OCI-LY7 (cell line): ENCODE results near the gene TBC1D5. TPM values are rescaled to one million over a fixed set of nuclear protein-coding genes. Genes with fewer than 3 reads are reported as not detected.
"Not testable (repeated sequence)": the region's sequence is repeated elsewhere in the genome, so short reads cannot be mapped to it uniquely, and the experiment has no call there.

Source experiments
- BruUV-seq: library from RNA; stranded (reverse); fragments of 400-500 nt; replicated peaks from 2 replicates; lab custom pipeline; 2021; lab: Mats Ljungman, UMichigan
- CTCF ChIA-PET: fragments of 300-600 bp; sonication (Branson Sonifier 250); formaldehyde crosslinking; loops from one replicate; lab custom pipeline; 2022; ENCODE audit warnings: antibody characterized with exemption; ENCODE audit not compliant: unreplicated experiment; lab: Charles Lee
- POLR2A ChIA-PET: fragments of 300-600 bp; sonication (Branson Sonifier 250); formaldehyde crosslinking; loops from one replicate; lab custom pipeline; 2022; ENCODE audit warnings: antibody characterized with exemption; lab: Charles Lee
- DNase-seq: peaks from one replicate; pipeline ENCODE4 v3.0.0-alpha.2; 2015; ENCODE audit warnings: low spot score
- H2AFZ ChIP-seq: fragments of 200-600 bp; sonication (generic), shearing (Covaris generic); 2 replicates; pipeline ENCODE4 v1.6.1; 2014; ENCODE audit warnings: mild to moderate bottlenecking, antibody characterized with exemption, low read length, moderate library complexity
- H3K27ac ChIP-seq: fragments of 200-600 bp; sonication (generic); 2 replicates; pipeline ENCODE4 v1.5.1; 2014; ENCODE audit warnings: mixed run types, low read depth, mild to moderate bottlenecking, moderate library complexity, low read length, inconsistent platforms; ENCODE audit not compliant: poor library complexity, severe bottlenecking
- H3K36me3 ChIP-seq: fragments of 200-600 bp; sonication (generic); 2 replicates; pipeline ENCODE4 v1.6.1; 2014; ENCODE audit warnings: mild to moderate bottlenecking, antibody characterized with exemption, low read length, moderate library complexity, mixed read lengths; ENCODE audit not compliant: insufficient read depth
- H3K4me1 ChIP-seq: fragments of 200-600 bp; sonication (generic); 2 replicates; pipeline ENCODE4 v1.5.1; 2014; ENCODE audit warnings: mild to moderate bottlenecking, low read length; ENCODE audit not compliant: insufficient read depth, poor library complexity, severe bottlenecking
- H3K4me2 ChIP-seq: fragments of 200-600 bp; sonication (generic); 2 replicates; pipeline ENCODE4 v1.6.1; 2014; ENCODE audit warnings: mild to moderate bottlenecking, low read length
- H3K4me3 ChIP-seq: fragments of 200-600 bp; sonication (generic); 2 replicates; pipeline ENCODE4 v1.5.1; 2014; ENCODE audit warnings: mild to moderate bottlenecking, low read depth, low read length; ENCODE audit not compliant: poor library complexity, severe bottlenecking
- H3K79me2 ChIP-seq: fragments of 200-600 bp; sonication (generic); 2 replicates; pipeline ENCODE4 v1.6.1; 2016; ENCODE audit warnings: low read depth, mild to moderate bottlenecking, low read length, moderate library complexity, mixed read lengths; ENCODE audit not compliant: insufficient read depth
- H3K9me2 ChIP-seq: fragments of 200-600 bp; sonication (generic); 2 replicates; pipeline ENCODE4 v1.6.1; 2016; ENCODE audit warnings: mild to moderate bottlenecking, low read length, mixed read lengths; ENCODE audit not compliant: insufficient read depth
- H3K9me3 ChIP-seq: fragments of 200-600 bp; sonication (generic); 2 replicates; pipeline ENCODE4 v1.6.1; 2014; ENCODE audit warnings: mild to moderate bottlenecking, mixed run types, low read length, mixed read lengths
- H4K20me1 ChIP-seq: fragments of 200-600 bp; sonication (generic); 2 replicates; pipeline ENCODE4 v1.6.1; 2014; ENCODE audit warnings: mild to moderate bottlenecking, antibody characterized with exemption, low read length, moderate library complexity, mixed read lengths; ENCODE audit not compliant: insufficient read depth
- EZH2phosphoT487 ChIP-seq: fragments of 200-600 bp; sonication (generic); IDR thresholded peaks from 2 replicates; pipeline ENCODE4 v1.6.1; 2018; ENCODE audit warnings: low read depth, borderline replicate concordance, mild to moderate bottlenecking, mixed run types, antibody characterized with exemption, low read length, moderate library complexity, mixed read lengths
- intact Hi-C: fragments of 100-400 bp; cut with micrococcal nuclease; formaldehyde crosslinking; loops from one replicate; pipeline ENCODE4 v1.10.0; 2022; ENCODE audit not compliant: unreplicated experiment
- total RNA-seq, 2 experiments: library from RNA; depleted of rRNA in 1 of 2; stranded (reverse); fragments of >200 nt in 1 of 2; shearing (Covaris generic) in 1 of 2; gene quantifications; 2 replicates each; pipeline ENCODE4 v1.2.3, GENCODE V29; 2014 to 2022
- TF ChIP-seq, protein P1 (sequence below): fragments of 200-600 bp; sonication (generic); conservative IDR thresholded peaks from 2 replicates; pipeline ENCODE4 v1.5.1; 2014; ENCODE audit warnings: mild to moderate bottlenecking, antibody characterized with exemption, low read length, moderate library complexity, mixed read lengths

The TBC1D5 gene
- total RNA-seq, 2 experiments from 2014 or later, result 78.5 to 82.4 TPM

DNA sequence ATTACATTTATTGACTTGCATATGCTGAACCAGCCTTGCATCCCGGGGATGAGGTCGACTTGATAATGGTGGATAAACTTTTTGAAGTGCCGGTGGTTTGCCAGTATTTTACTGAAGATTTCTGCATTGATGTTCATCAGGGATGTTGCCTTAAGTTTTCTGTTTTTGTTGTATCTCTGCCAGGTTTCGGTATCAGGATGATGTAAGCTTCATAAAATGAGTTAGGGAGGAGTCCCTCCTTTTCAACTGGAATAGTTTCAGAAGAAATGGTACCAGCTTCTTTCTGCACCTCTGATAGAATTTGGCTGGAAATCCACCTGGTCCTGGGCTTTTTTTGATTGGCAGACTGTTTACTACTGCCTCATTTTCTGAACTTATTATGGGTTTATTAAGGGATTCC lies 250.8 kb downstream of the TBC1D5 start:
- H3K27ac ChIP-seq, result no peak overlapping the region
- intact Hi-C loops, result no loop called here
- DNase-seq, result no peak
- H3K36me3 ChIP-seq, result no peaks in the 10 kb centered on the region; the same call in 1 of the 2 replicates
- no peaks in the 10 kb centered on the region for H3K4me1 ChIP-seq
- H3K4me3 ChIP-seq, result no peak overlapping the region
- BruUV-seq, result TSS peak; percentile 17
- no peaks in the 10 kb centered on the region for H3K79me2 ChIP-seq
- no peaks in the 10 kb centered on the region for H3K9me2 ChIP-seq
- H3K9me3 ChIP-seq, result no peaks in the 10 kb centered on the region
- TF ChIP-seq EZH2phosphoT487, result no peak
- TF ChIP-seq, protein P1, sequence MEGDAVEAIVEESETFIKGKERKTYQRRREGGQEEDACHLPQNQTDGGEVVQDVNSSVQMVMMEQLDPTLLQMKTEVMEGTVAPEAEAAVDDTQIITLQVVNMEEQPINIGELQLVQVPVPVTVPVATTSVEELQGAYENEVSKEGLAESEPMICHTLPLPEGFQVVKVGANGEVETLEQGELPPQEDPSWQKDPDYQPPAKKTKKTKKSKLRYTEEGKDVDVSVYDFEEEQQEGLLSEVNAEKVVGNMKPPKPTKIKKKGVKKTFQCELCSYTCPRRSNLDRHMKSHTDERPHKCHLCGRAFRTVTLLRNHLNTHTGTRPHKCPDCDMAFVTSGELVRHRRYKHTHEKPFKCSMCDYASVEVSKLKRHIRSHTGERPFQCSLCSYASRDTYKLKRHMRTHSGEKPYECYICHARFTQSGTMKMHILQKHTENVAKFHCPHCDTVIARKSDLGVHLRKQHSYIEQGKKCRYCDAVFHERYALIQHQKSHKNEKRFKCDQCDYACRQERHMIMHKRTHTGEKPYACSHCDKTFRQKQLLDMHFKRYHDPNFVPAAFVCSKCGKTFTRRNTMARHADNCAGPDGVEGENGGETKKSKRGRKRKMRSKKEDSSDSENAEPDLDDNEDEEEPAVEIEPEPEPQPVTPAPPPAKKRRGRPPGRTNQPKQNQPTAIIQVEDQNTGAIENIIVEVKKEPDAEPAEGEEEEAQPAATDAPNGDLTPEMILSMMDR, result no peak
- no peaks in the 10 kb centered on the region for H4K20me1 ChIP-seq
- no peak overlapping the region for H2AFZ ChIP-seq
- H3K4me2 ChIP-seq, result no peak overlapping the region
- CTCF ChIA-PET, result no interaction called here
- POLR2A ChIA-PET, result interaction anchor here (1.0 kb wide), 1 partner anchor 11 kb away, joined by 3 read pairs; no protein-coding TSS in a partner anchor

DNA sequence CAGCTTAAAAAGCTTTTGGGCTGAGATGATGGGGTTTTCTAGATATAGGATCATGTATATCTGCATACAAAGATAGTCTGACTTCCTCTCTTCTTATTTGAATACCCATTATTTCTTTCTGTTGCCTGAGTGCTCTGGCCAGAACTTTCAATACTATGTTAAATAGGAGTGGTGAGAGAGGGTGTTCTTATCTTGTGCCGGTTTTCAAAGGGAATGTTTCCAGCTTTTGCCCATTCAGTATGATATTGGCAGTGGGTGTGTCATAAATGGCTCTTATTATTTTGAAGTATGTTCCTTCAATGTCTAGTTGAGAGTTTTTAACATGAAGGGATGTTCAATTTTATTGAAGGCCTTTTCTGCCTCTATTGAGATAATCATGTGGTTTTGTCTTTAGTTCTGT lies 251.2 kb downstream of the TBC1D5 start:
- CTCF ChIA-PET, H3K79me2 ChIP-seq, H2AFZ ChIP-seq, H4K20me1 ChIP-seq, H3K4me2 ChIP-seq, H3K36me3 ChIP-seq, DNase-seq, H3K4me3 ChIP-seq, H3K27ac ChIP-seq, H3K4me1 ChIP-seq, H3K9me2 ChIP-seq, H3K9me3 ChIP-seq, intact Hi-C loops, BruUV-seq: not testable (repeated sequence)
- POLR2A ChIA-PET, result interaction anchor here (1.0 kb wide), 1 partner anchor 12 kb away, joined by 3 read pairs; no protein-coding TSS in a partner anchor

DNA sequence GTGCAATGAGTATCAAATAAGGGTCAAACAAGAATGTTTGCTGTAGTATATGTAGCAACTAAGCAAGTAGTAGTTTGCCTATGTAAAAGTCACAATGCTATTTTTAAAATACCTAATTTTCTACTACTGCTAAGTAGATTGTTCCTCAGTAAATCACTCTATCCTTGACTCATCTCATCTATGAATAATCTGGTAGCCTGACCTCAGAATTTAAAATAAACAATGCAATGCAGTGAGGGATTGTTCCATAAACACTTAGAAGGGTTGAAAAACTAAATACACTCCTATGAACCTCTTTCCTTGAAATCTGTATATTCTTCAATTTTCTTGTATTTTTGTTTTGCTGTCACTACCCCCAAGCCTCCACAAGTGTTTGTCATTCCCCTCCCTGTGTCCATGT lies 253.3 kb downstream of the TBC1D5 start:
- H3K9me3 ChIP-seq, result no peaks in the 10 kb centered on the region
- H3K79me2 ChIP-seq, result no peaks in the 10 kb centered on the region
- no peak overlapping the region for H3K27ac ChIP-seq
- BruUV-seq, result no TSS peak
- CTCF ChIA-PET, result no interaction called here
- TF ChIP-seq, protein P1, result no peak
- TF ChIP-seq EZH2phosphoT487, result no peak
- H3K4me1 ChIP-seq, result no peaks in the 10 kb centered on the region
- H3K9me2 ChIP-seq, result no peaks in the 10 kb centered on the region
- POLR2A ChIA-PET, result no interaction called here
- intact Hi-C loops, result no loop called here
- H2AFZ ChIP-seq, result no peak overlapping the region
- DNase-seq, result no peak
- no peaks in the 10 kb centered on the region; the same call in 1 of the 2 replicates for H3K36me3 ChIP-seq
- H3K4me2 ChIP-seq, result no peak overlapping the region
- H3K4me3 ChIP-seq, result no peak overlapping the region
- H4K20me1 ChIP-seq, result no peaks in the 10 kb centered on the region
